ENCODE results near the gene SFRP5. TPM values are rescaled to one million over a fixed set of nuclear protein-coding genes. Genes with fewer than 3 reads are reported as not detected.

SFRP5 gene
- total and polyA plus RNA-seq, 2 of the 13 experiments (the other 11 are each of a cell fraction or from before 2014, with no cell fraction given), result 0.32 to 1.7 TPM

DNA sequence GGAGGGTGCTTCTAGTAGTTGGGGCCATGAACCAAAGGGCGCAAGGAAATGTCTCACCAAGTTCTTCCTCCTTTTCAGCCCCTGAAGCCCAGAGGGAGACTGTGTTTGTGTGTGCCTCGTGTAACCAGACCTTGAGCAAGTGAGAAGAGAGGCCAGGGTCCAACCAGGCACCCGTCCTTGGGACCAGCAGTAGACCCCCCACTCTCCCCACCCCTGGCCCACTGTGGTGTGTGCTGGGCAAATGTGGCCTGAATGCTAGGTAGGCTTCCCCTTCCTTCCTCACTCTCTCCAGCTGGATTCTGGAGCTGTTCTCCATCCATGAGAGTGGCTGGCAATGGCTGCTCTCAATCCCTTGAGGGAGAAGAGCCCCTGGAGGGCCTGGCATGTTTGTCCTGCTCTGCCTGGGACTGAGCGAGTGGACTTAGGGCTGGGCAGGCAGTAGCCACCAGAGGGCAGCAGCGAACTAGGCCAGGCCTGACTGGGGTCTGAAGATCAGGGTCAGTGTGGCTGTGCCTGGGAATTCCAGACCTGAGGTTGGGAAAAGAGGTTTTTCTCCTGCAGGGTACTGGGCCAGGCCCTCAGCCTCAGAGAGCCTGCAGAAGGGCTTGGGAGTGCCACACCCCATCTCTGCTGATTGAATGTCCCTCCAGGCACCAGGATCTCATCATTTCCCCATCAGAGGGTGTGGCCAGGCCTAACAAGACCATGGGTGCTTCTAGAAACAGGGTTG lies 12.5 kb downstream of the SFRP5 start (continued):
- TF ChIP-seq, protein P1, sequence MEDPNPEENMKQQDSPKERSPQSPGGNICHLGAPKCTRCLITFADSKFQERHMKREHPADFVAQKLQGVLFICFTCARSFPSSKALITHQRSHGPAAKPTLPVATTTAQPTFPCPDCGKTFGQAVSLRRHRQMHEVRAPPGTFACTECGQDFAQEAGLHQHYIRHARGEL (CRISPR knock-in tag; IDR thresholded peaks at IDR 0.05), result no peak
- TF ChIP-seq SKI (IDR thresholded peaks at IDR 0.05; ENCODE audit: partially characterized antibody), result peak; percentile 48
- TF ChIP-seq SOX5 (CRISPR knock-in tag; IDR thresholded peaks at IDR 0.05; ENCODE audit: borderline replicate concordance), result 0 out of 2 replicates have a peak, but pooled peaks have one; percentile 9
- TF ChIP-seq, protein P2, sequence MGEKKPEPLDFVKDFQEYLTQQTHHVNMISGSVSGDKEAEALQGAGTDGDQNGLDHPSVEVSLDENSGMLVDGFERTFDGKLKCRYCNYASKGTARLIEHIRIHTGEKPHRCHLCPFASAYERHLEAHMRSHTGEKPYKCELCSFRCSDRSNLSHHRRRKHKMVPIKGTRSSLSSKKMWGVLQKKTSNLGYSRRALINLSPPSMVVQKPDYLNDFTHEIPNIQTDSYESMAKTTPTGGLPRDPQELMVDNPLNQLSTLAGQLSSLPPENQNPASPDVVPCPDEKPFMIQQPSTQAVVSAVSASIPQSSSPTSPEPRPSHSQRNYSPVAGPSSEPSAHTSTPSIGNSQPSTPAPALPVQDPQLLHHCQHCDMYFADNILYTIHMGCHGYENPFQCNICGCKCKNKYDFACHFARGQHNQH (CRISPR knock-in tag; IDR thresholded peaks at IDR 0.05), result peak; percentile 49; the same call in 1 of the 2 replicates
- TF ChIP-seq ZNF124 (CRISPR knock-in tag; IDR thresholded peaks at IDR 0.05), result peak; percentile 35; the same call in 1 of the 2 replicates
- TF ChIP-seq, protein P3, sequence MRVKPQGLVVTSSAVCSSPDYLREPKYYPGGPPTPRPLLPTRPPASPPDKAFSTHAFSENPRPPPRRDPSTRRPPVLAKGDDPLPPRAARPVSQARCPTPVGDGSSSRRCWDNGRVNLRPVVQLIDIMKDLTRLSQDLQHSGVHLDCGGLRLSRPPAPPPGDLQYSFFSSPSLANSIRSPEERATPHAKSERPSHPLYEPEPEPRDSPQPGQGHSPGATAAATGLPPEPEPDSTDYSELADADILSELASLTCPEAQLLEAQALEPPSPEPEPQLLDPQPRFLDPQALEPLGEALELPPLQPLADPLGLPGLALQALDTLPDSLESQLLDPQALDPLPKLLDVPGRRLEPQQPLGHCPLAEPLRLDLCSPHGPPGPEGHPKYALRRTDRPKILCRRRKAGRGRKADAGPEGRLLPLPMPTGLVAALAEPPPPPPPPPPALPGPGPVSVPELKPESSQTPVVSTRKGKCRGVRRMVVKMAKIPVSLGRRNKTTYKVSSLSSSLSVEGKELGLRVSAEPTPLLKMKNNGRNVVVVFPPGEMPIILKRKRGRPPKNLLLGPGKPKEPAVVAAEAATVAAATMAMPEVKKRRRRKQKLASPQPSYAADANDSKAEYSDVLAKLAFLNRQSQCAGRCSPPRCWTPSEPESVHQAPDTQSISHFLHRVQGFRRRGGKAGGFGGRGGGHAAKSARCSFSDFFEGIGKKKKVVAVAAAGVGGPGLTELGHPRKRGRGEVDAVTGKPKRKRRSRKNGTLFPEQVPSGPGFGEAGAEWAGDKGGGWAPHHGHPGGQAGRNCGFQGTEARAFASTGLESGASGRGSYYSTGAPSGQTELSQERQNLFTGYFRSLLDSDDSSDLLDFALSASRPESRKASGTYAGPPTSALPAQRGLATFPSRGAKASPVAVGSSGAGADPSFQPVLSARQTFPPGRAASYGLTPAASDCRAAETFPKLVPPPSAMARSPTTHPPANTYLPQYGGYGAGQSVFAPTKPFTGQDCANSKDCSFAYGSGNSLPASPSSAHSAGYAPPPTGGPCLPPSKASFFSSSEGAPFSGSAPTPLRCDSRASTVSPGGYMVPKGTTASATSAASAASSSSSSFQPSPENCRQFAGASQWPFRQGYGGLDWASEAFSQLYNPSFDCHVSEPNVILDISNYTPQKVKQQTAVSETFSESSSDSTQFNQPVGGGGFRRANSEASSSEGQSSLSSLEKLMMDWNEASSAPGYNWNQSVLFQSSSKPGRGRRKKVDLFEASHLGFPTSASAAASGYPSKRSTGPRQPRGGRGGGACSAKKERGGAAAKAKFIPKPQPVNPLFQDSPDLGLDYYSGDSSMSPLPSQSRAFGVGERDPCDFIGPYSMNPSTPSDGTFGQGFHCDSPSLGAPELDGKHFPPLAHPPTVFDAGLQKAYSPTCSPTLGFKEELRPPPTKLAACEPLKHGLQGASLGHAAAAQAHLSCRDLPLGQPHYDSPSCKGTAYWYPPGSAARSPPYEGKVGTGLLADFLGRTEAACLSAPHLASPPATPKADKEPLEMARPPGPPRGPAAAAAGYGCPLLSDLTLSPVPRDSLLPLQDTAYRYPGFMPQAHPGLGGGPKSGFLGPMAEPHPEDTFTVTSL (CRISPR knock-in tag; IDR thresholded peaks at IDR 0.05; ENCODE audit: borderline replicate concordance), result no peak
- TF ChIP-seq ZNF782 (CRISPR knock-in tag; IDR thresholded peaks at IDR 0.05; ENCODE audit: borderline replicate concordance), result peak; percentile 65; the same call in 1 of the 2 replicates
- TF ChIP-seq, protein P4, sequence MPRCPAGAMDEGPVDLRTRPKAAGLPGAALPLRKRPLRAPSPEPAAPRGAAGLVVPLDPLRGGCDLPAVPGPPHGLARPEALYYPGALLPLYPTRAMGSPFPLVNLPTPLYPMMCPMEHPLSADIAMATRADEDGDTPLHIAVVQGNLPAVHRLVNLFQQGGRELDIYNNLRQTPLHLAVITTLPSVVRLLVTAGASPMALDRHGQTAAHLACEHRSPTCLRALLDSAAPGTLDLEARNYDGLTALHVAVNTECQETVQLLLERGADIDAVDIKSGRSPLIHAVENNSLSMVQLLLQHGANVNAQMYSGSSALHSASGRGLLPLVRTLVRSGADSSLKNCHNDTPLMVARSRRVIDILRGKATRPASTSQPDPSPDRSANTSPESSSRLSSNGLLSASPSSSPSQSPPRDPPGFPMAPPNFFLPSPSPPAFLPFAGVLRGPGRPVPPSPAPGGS (CRISPR knock-in tag; IDR thresholded peaks at IDR 0.05), result no peak; the same call in 1 of the 2 replicates
- TF ChIP-seq ZNF510 (CRISPR knock-in tag; IDR thresholded peaks at IDR 0.05; ENCODE audit: low read depth), result no peak
- no peak for TF ChIP-seq TOPORS (CRISPR knock-in tag; IDR thresholded peaks at IDR 0.05)
- TF ChIP-seq, protein P5, sequence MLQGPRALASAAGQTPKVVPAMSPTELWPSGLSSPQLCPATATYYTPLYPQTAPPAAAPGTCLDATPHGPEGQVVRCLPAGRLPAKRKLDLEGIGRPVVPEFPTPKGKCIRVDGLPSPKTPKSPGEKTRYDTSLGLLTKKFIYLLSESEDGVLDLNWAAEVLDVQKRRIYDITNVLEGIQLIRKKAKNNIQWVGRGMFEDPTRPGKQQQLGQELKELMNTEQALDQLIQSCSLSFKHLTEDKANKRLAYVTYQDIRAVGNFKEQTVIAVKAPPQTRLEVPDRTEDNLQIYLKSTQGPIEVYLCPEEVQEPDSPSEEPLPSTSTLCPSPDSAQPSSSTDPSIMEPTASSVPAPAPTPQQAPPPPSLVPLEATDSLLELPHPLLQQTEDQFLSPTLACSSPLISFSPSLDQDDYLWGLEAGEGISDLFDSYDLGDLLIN (CRISPR knock-in tag; IDR thresholded peaks at IDR 0.05; ENCODE audit: borderline replicate concordance), result no peak
- no peak for TF ChIP-seq SATB2 (CRISPR knock-in tag; IDR thresholded peaks at IDR 0.05)
- no peak for TF ChIP-seq CAMTA2 (CRISPR knock-in tag; IDR thresholded peaks at IDR 0.05; ENCODE audit: borderline replicate concordance)
- 0 out of 2 replicates have a peak, but pooled peaks have one; percentile 32 for TF ChIP-seq ZNF543 (CRISPR knock-in tag; IDR thresholded peaks at IDR 0.05)
- no peak for TF ChIP-seq ZNF460 (CRISPR knock-in tag; IDR thresholded peaks at IDR 0.05; ENCODE audit: borderline replicate concordance)
- 0 out of 2 replicates have a peak, but pooled peaks have one; percentile 39 for TF ChIP-seq GABPB1 (CRISPR knock-in tag; IDR thresholded peaks at IDR 0.05)
- TF ChIP-seq RAD21 (CRISPR knock-in tag; IDR thresholded peaks at IDR 0.05), result peak; percentile 96
- TF ChIP-seq ZNF501 (CRISPR knock-in tag; IDR thresholded peaks at IDR 0.05), result peak; percentile 69
- TF ChIP-seq ZBTB7A (CRISPR knock-in tag; IDR thresholded peaks at IDR 0.05), result 0 out of 2 replicates have a peak, but pooled peaks have one; percentile 22
- TF ChIP-seq MIXL1 (CRISPR knock-in tag; IDR thresholded peaks at IDR 0.05), result 0 out of 2 replicates have a peak, but pooled peaks have one; percentile 43
